NAMALWA (cell line): Measurements from ENCODE around the gene MARCHF2.

Source experiments
- DNase-seq: peaks from one replicate; pipeline ENCODE4 v3.0.0-alpha.2; 2015; ENCODE audit warnings: low spot score

The MARCHF2 gene

DNA sequence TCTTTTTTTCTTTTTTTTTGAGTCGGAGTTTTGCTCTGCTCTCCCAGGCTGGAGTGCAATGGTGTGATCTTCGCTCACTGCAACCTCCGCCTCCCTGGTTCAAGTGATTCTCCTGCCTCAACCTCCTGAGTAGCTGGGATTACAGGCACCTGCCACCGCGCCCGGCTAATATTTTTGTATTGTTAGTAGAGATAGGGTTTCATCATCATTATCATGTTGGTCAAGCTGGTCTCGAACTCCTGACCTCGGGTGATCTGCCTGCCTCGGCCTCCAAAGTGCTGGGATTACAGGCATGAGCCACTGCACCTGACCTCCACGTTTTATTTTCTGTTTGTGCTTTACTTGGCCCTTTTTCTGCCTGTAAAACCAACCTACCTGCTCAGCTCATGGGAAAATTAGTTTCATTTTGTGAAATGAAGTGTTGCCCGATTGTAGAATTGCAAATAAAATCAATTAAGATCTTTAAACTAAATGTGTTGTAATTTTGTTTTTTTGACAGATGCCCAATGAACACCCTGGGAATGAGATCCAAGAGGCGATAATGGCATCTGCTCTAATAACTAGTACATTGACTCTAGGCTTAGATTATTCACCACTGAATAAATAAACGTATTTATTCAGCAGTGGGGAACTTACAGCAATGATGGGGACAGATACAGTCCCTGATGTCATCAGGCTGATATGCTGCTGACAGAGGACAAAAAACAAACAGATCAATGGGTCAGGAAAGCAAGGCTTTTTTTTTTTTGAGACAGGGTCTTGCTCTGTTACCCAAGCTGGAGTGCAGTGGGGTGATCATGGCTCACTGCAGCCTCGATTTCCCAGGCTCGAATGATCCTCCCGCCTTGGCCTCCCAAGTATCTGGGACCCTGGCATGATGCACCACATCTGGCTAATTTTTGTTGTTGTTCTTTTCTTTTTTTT, 25.2 kb upstream of the MARCHF2 start:
- no peak for DNase-seq

- DNase-seq = no peak
Observed at GRCh38 chr19:8388612-8388958, 24.5 kb upstream of the MARCHF2 start.

GRCh38 chr19:8389891-8390616, 23.1 kb upstream of the MARCHF2 start, which contains the start of gene RAB11B:
TSS of gene RAB11B (plus strand) at chr19:8390360. CDS start at chr19:8390417, 57 bp downstream.
- peak; percentile 100 for DNase-seq

GRCh38 chr19:8390617-8390981, 22.5 kb upstream of the MARCHF2 start:
- DNase-seq = peak; percentile 92

DNA sequence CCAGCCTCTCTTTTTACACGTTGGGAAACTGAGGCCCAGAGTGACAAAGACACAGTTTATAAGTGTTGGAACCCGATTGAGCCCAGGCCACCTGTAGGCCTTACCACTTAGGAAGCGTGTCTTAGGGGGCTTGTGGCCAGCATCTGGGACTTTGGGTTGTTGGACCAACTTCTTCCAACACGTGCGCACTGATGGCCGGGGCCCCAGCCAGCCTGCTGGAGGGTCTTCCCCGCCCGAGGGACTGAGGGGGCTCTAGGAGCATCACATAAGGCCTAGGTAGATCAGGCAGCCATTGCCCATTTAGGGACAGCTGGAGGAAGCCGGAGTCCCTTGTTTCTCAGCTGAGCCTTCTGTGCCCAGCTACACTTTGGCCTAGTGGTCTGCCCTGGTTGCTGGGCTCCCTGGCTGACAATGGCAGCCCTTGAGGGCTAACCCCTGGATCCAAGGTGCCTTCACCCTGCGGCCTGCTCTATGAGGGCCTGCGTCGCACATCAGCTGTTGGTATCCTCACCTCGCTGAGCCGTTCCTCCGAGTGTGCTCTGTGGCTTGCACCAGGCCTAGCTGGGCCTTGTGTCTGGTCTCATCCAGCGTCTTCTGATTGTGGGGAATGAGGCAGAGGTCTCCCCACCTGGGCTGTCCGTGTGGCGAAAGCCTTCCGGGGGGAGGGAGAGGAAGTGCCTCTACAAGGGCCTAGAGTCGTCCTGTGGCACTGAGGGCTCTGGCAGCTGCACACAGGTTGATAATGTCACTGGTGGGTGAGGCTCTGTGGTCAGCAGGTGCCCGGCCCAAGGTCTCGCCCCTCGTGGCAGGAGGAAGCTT, 21.7 kb upstream of the MARCHF2 start:
- no peak for DNase-seq

DNA sequence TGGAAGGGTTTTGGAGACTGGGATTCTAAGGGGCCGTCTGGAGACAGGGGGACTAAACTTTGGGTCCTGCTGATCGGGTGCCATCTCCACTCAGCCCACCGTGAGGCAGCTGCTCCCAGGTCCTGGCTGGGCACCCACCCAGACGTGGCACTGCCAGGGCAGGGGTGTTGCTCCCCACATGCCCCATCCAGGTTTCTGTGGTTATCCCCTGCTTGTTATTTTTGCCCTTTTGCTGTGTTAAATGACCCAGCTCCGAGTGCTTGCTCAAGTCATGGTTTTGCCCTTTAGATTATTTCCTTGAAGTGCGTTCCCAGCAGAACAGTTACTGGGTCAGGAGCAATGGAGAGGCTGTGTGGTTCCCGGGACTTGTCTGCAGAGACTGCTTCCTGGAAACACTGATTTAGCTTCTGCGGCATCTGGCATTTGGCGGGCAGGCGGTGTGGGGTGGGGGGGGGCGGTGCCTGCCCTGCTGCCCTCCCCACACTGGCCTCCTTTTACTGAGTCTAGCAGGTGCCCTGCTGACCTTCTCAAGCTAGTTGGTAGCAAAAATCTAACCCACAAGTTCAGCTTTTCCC, 21.0 kb upstream of the MARCHF2 start:
- no peak for DNase-seq

GRCh38 chr19:8393192-8393870, 19.8 kb upstream of the MARCHF2 start:
- DNase-seq = no peak

GRCh38 chr19:8393871-8394250, 19.2 kb upstream of the MARCHF2 start:
- DNase-seq = no peak

DNA sequence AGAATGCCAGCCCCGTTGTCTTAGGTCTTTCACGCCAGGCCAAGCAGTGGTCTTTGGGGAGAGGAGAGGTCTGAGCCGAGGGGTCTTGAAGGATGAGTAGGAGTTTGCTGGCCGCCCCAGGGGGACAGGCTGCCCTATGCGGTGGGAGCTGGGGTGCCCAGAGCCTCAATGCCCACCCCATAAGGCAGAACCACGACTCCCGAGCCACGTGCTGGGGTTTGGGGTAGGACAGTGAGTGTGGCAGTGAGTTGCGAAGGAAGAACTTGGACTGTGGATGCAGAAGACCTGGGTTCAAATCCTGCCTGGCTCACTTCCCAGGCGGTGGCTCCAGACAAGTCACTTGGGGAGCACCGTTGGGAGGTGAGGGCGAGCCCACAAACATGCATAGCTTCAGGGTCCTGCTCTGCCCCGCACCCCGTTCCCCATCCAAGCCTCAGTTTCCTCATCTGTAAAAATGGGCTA, 17.5 kb upstream of the MARCHF2 start:
- no peak for DNase-seq

DNA sequence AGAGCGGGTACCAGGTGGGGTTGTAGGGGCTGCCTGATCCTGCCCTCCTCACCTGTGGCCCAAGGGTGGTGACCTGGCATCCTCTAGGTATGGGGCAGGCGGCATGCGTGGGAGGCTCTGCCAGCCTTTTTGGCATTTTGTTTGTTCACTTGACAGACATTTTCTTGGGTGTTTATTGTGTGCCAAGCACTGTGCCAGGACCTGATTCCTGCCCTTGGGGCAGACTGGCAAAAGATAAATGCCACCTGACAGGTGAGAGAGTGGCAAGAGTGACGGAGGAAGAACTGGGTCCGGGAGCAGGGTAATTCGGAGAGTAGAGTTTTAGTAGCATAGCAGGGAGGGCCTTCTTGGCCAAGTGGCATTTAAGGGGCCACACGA, 16.9 kb upstream of the MARCHF2 start:
- DNase-seq = no peak

- peak; percentile 76 for DNase-seq
Observed at GRCh38 chr19:8396563-8397203, 16.4 kb upstream of the MARCHF2 start.

DNA sequence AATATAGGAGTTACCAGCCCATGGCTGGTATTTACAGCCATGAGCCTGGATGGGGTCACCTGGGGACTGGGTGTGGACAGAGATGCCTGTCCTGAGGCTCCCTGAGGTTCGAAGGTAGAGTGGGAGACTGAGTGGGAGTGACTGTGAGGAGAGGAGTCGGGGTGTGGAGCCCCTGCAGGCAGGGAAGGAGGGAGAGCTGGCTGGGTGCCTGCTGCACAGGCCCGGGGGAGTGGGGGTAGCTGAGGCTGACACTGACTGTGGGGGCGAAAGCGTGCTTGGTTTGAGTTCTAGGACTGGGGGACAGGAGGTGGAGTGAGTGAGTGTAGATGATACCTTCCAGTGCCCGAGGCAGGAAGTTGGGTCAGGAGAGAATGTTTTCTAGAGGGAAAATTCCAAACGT, 15.8 kb upstream of the MARCHF2 start:
- DNase-seq = no peak

GRCh38 chr19:8397746-8398310, 15.3 kb upstream of the MARCHF2 start:
- no peak for DNase-seq

GRCh38 chr19:8398311-8398771, 14.8 kb upstream of the MARCHF2 start:
- no peak for DNase-seq

- DNase-seq = no peak
Observed at GRCh38 chr19:8399681-8400188, 13.4 kb upstream of the MARCHF2 start.

DNA sequence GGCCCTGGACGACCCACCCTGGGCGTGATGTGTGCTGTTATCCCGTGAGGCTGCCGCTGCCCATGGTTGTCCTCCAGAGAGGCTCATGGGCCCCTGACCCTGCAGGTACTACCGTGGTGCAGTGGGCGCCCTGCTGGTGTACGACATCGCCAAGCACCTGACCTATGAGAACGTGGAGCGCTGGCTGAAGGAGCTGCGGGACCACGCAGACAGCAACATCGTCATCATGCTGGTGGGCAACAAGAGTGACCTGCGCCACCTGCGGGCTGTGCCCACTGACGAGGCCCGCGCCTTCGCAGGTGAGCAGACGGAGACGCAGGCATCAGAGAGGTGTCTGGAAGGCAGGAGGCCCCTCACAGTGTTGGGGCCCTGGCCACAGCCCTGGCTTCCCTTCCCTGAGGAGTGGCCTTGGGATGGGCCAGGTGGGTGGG, 11.1 kb upstream of the MARCHF2 start:
- DNase-seq = no peak

DNA sequence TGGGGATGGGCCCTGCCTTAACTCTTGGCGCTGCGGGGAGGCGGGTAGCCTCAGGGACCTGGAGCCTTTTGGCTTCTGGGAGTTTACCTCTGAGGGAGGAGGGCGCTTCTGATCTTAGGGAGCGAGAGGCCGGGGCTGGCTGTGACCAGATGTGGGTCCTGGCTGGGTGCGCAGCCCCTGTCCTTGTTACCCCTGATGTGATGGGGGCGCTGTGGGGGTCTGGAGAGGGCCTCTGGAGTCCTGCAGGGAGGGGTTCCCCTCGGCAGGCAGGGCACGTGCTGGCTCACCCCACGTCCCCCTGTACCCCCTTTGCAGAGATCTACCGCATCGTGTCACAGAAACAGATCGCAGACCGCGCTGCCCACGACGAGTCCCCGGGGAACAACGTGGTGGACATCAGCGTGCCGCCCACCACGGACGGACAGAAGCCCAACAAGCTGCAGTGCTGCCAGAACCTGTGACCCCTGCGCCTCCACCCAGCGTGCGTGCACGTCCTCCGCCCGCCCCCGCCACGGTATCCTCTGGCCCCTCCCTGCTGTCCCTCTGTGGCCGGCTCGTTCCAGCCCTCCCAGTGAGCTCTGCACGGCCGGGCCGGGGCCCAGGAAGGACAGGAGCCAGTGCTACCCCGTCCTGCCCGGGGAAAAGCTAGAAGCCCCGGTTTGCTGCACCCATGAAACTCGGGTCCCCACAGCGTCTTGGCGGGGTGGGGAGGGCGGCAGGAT, 9.8 kb upstream of the MARCHF2 start:
- no peak for DNase-seq

GRCh38 chr19:8403820-8404109, 9.3 kb upstream of the MARCHF2 start:
- DNase-seq = no peak

GRCh38 chr19:8404391-8405151, 8.5 kb upstream of the MARCHF2 start:
- no peak for DNase-seq
